Activated T-helper 2 cell treated with anti-CD3 and anti-CD28 coated beads, Interferon-gamma antibody, Interleukin-2, Interleukin-4, amounts not matched to agents 10 μg/mL and 5 μg/mL and 100 μg/mL, durations not matched to agents 14 hours and 24 hours and 36 hours (primary cell): Measurements from ENCODE around the gene NUAK1. TPM values are rescaled to one million over a fixed set of nuclear protein-coding genes. Genes with fewer than 3 reads are reported as not detected.

Source experiments
- DNase-seq: peaks from one replicate; pipeline ENCODE4 v3.0.0; 2021; ENCODE audit warnings: low spot score
- H3K27ac Mint-ChIP-seq: one replicate; pipeline ENCODE4 v1.8.0; 2021; ENCODE audit warnings: mixed read lengths
- H3K27me3 Mint-ChIP-seq: one replicate; pipeline ENCODE4 v1.8.0; 2021; ENCODE audit warnings: low read depth, mixed read lengths
- H3K36me3 Mint-ChIP-seq: one replicate; pipeline ENCODE4 v1.8.0; 2021; ENCODE audit warnings: low read depth, mixed read lengths
- H3K4me1 Mint-ChIP-seq: one replicate; pipeline ENCODE4 v1.8.0; 2021; ENCODE audit warnings: low read depth, mixed read lengths
- H3K4me3 Mint-ChIP-seq: one replicate; pipeline ENCODE4 v1.8.0; 2021; ENCODE audit warnings: low read depth, mild to moderate bottlenecking, moderate library complexity, mixed read lengths
- H3K9me3 Mint-ChIP-seq: one replicate; pipeline ENCODE4 v1.8.0; 2021; ENCODE audit warnings: mixed read lengths
- intact Hi-C: fragments of 100-400 bp; cut with micrococcal nuclease; formaldehyde crosslinking; loops from one replicate; pipeline ENCODE4 v1.15.1; 2023
- total RNA-seq: library from RNA; stranded (reverse); gene quantifications from 2 replicates; pipeline ENCODE4 v1.2.3, GENCODE V29; 2022

Gene NUAK1
- total RNA-seq, 1 donor from 2014 or later = 0.02 TPM

DNA sequence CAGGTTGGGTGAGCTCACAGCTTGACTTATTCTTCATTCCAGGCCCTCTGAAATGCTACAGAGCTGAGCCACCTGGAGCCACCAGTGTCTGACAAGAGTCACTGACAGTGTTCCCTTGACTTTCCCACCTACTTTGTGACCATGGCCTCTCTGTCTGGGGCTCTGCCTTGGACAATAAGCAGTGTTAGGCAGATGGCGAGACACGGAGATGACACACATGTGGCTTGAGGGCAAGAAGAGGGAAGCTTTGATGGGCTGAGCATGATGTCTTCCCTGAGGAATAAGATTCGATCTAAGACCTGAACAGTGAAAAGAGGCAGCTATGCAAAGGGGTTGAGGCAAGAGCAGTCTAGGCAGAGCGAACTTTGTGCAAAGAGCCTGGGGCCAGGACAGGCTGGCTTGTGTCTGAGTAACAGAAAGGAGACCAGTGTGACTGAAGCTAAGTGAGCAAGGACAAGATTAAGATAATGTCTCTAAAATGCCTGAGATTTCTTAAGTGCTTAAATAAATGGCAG, 105.5 kb downstream of the NUAK1 start:
- Mint-ChIP-seq H3K27ac (no peak overlapping the region), H3K4me1 (peaks cover 13% of the 10 kb centered on the region), H3K9me3 (no peaks in the 10 kb centered on the region), H3K27me3 (peaks cover 2% of the 10 kb centered on the region), H3K4me3 (no peak overlapping the region), H3K36me3 (no peaks in the 10 kb centered on the region)
- no peak for DNase-seq
- intact Hi-C loops = loop anchor here (10.0 kb wide), 1 partner anchor 102 kb away; the partner anchor contains the start of gene NUAK1

- no peak for DNase-seq
- Mint-ChIP-seq H3K4me1 (peaks cover 13% of the 10 kb centered on the region), H3K4me3 (no peak overlapping the region), H3K27ac (no peak overlapping the region), H3K36me3 (no peaks in the 10 kb centered on the region), H3K9me3 (no peaks in the 10 kb centered on the region), H3K27me3 (no peaks in the 10 kb centered on the region)
- intact Hi-C loops = loop anchor here (10.0 kb wide), 1 partner anchor 102 kb away; the partner anchor contains the start of gene NUAK1
Observed at GRCh38 chr12:106032623-106032925, 106.2 kb downstream of the NUAK1 start.

- no peak for DNase-seq
Observed at GRCh38 chr12:106031761-106032622, 106.8 kb downstream of the NUAK1 start.

DNA sequence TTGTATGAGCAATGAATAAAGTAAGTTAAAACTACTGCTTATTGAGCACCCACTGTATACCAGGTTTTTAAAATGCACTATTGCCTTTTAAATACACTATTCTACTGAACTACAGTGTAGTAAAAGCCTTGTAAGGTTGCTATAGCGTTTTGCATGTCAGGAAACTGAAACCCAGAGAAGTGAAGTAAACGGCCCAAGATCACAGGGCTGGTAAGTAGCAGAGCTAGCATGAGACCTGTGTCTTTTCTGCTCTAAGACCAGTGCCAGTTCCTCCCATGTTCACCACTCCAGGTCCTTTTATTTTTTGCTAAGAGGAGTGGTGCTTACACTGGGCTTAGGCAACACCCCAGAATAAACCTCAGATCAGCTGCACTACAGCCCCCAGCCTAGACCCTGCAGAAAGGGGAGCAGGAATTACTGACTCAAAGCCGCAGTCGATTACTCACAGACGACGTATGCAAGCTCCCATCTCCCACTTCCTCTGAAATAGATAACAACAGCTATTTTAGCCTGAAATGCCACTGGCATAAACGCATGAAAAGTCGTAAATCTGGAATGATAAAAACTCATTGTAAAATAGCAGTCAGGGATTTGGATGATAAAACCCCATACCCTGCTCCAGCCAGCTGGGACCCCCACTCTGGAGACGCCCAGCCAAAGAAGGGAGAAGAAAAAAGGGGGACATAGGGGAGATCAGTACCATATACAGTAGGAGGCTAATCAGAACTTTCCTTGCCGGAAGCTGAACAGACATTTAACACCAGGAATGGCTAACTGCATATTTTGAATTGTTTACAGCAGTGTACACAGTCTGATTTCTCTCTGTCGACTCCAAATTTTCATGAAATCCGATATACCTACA, 108.3 kb downstream of the NUAK1 start:
- DNase-seq = peak; percentile 10
- Mint-ChIP-seq H3K4me3 (peak overlapping the region; percentile 49), H3K27ac (peak overlapping the region; percentile 69), H3K4me1 (peaks cover 13% of the 10 kb centered on the region), H3K36me3 (no peaks in the 10 kb centered on the region), H3K27me3 (peaks cover 5% of the 10 kb centered on the region), H3K9me3 (no peaks in the 10 kb centered on the region)
- intact Hi-C loops = loop anchor here (10.0 kb wide), 1 partner anchor 104 kb away; the partner anchor contains the start of gene NUAK1

More at GRCh38 chr12:106031761-106032622, 106.8 kb downstream of the NUAK1 start:
- Mint-ChIP-seq H3K36me3 (no peaks in the 10 kb centered on the region), H3K9me3 (no peaks in the 10 kb centered on the region), H3K27ac (no peak overlapping the region), H3K27me3 (no peaks in the 10 kb centered on the region), H3K4me3 (no peak overlapping the region), H3K4me1 (peaks cover 13% of the 10 kb centered on the region)
- intact Hi-C loops = loop anchor here (10.0 kb wide), 1 partner anchor 103 kb away; the partner anchor contains the start of gene NUAK1

- Mint-ChIP-seq H3K4me1 (peaks cover 13% of the 10 kb centered on the region), H3K27ac (peak overlapping the region; percentile 44), H3K4me3 (no peak overlapping the region), H3K27me3 (peaks cover 5% of the 10 kb centered on the region), H3K36me3 (no peaks in the 10 kb centered on the region), H3K9me3 (no peaks in the 10 kb centered on the region)
- intact Hi-C loops = no loop called here
- DNase-seq = no peak
Observed at GRCh38 chr12:106029532-106029931, 109.2 kb downstream of the NUAK1 start.

DNA sequence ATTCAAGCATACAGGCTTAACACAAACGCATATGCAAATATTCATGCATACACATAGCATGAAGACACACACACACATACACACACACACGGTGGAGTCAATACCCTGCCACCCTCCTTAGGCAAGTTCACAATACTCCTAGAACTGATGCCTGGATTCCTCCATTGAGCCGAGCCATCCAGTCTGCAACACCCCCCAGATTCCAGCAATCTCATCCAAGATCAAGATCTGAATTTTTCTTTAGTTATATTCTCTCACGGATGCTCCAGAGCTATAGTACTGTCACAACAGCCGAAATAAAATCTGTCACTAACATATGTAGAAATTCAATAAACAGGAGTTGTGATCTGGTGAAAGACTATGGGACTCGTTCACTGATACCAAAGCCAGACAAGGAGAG, 110.8 kb downstream of the NUAK1 start:
- intact Hi-C loops = no loop called here
- Mint-ChIP-seq H3K4me3 (no peak overlapping the region), H3K36me3 (no peaks in the 10 kb centered on the region), H3K27me3 (peaks cover 5% of the 10 kb centered on the region), H3K4me1 (peaks cover 13% of the 10 kb centered on the region), H3K27ac (no peak overlapping the region), H3K9me3 (no peaks in the 10 kb centered on the region)
- no peak for DNase-seq

DNA sequence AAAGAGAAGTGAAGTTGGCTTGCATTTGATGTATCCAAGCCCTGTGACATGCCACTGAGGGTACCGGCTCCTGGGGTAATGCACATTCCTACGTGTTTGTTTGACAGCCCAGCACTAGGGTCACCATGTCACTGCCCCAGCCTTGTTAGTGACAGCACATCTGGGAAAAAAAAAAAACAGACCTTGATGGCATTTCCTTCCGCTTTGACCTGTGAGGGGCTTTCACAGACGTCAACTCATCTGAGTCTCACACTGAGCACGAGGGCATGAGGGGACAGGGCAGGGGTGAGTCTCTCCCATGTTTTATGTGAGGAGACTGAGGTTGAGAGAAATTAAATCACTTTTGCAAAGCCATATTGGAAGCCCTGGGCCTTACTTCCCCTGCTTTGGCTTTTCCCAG, 111.5 kb downstream of the NUAK1 start:
- intact Hi-C loops = no loop called here
- Mint-ChIP-seq H3K9me3 (no peaks in the 10 kb centered on the region), H3K36me3 (no peaks in the 10 kb centered on the region), H3K27me3 (peaks cover 5% of the 10 kb centered on the region), H3K4me1 (peaks cover 13% of the 10 kb centered on the region), H3K27ac (no peak overlapping the region), H3K4me3 (no peak overlapping the region)
- DNase-seq = no peak

DNA sequence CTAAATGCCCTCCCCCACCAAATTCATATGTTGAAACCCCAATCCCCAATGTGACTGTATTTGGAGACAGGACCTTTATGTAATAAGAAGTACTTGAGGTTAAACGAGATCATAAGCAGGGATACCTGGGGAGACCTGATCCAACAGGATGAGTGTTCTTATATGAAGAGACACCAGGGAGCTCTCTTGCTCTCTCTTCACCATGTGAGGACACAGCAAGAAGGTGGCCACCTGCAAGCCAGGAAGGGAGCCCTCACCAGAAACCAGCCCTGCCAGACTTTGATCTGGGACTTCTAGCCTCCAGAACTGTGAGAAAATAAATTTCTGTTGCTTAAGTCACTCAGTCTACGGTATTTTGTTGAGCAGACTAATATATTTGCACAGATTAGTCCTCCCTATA, 113.6 kb downstream of the NUAK1 start:
- H3K9me3 Mint-ChIP-seq = peaks cover 3% of the 10 kb centered on the region
- DNase-seq = no peak
- intact Hi-C loops = no loop called here
- no peak overlapping the region for H3K27ac Mint-ChIP-seq
- peaks cover 8% of the 10 kb centered on the region for H3K4me1 Mint-ChIP-seq
- no peaks in the 10 kb centered on the region for H3K36me3 Mint-ChIP-seq
- no peak overlapping the region for H3K4me3 Mint-ChIP-seq
- peaks cover 5% of the 10 kb centered on the region for H3K27me3 Mint-ChIP-seq

- intact Hi-C loops = no loop called here
- Mint-ChIP-seq H3K27me3 (peaks cover 8% of the 10 kb centered on the region), H3K36me3 (no peaks in the 10 kb centered on the region), H3K27ac (no peak overlapping the region), H3K4me1 (peaks cover 4% of the 10 kb centered on the region), H3K4me3 (no peak overlapping the region), H3K9me3 (peaks cover 17% of the 10 kb centered on the region)
- DNase-seq = no peak
Observed at GRCh38 chr12:106023039-106023438, 115.7 kb downstream of the NUAK1 start.

DNA sequence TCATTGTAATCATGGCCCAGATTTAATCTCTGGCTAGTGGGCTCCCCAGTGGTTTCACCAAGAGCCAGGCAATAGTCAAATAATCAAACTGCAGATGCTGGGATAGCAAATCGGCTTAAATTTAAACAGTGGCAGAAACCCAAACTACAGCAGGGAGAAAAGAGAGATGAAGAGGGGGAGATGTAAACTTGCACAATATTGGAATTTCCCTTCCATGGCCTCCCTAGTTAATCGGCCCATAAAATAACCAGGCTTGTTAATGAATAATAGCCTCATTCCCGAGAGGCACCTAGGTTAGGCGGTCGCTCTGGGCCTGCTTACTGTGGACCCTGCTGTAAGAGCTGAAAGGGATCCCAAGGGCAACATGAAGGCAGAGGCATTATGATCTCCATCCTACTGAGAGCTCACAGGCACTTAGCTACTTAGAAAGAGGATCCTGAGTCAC, 116.2 kb downstream of the NUAK1 start:
- Mint-ChIP-seq H3K27ac (no peak overlapping the region), H3K9me3 (peaks cover 17% of the 10 kb centered on the region), H3K36me3 (no peaks in the 10 kb centered on the region), H3K4me1 (peaks cover 4% of the 10 kb centered on the region), H3K27me3 (peaks cover 8% of the 10 kb centered on the region), H3K4me3 (no peak overlapping the region)
- intact Hi-C loops = no loop called here
- DNase-seq = no peak

DNA sequence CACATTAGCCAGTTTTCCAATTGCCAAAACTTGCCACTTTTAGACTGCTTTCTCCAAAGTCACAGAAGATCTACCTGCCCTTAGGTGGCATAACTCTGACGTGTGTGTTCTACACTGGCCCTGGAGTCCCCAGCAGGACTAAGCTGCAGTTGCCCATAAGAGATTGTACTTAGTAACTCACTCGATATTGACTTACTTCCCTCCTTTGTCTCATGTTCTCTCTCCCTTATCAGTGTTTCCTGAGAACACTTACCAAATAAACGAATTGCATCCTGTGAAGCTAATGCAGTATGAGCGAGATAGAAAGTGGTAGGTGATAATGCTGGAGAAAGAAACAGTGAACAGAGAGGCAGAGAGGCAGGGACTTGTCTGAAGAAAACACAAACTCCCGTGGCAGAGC, 117.2 kb downstream of the NUAK1 start:
- Mint-ChIP-seq H3K36me3 (no peaks in the 10 kb centered on the region), H3K27ac (no peak overlapping the region), H3K9me3 (peaks cover 17% of the 10 kb centered on the region), H3K4me3 (no peak overlapping the region), H3K4me1 (peaks cover 4% of the 10 kb centered on the region), H3K27me3 (peaks cover 8% of the 10 kb centered on the region)
- no peak for DNase-seq
- intact Hi-C loops = no loop called here

GRCh38 chr12:106020736-106021135, 118.0 kb downstream of the NUAK1 start:
- H3K36me3 Mint-ChIP-seq = no peaks in the 10 kb centered on the region
- H3K27me3 Mint-ChIP-seq = peaks cover 6% of the 10 kb centered on the region
- H3K9me3 Mint-ChIP-seq = peaks cover 17% of the 10 kb centered on the region
- peaks cover 4% of the 10 kb centered on the region for H3K4me1 Mint-ChIP-seq
- H3K4me3 Mint-ChIP-seq = no peak overlapping the region
- no peak overlapping the region for H3K27ac Mint-ChIP-seq
- intact Hi-C loops = no loop called here
- no peak for DNase-seq
